GM18511 (cell line): ENCODE results near the gene APIP.
"Not testable (repeated sequence)": the region's sequence is repeated elsewhere in the genome, so short reads cannot be mapped to it uniquely, and the experiment has no call there.

ENCODE experiments used
- ATAC-seq: cut with Tn5 transposase; IDR thresholded peaks from one replicate; pipeline ENCODE4 v1.9.1; 2021; ENCODE audit warnings: mild to moderate bottlenecking, moderate library complexity; ENCODE audit not compliant: unreplicated experiment

APIP gene

DNA sequence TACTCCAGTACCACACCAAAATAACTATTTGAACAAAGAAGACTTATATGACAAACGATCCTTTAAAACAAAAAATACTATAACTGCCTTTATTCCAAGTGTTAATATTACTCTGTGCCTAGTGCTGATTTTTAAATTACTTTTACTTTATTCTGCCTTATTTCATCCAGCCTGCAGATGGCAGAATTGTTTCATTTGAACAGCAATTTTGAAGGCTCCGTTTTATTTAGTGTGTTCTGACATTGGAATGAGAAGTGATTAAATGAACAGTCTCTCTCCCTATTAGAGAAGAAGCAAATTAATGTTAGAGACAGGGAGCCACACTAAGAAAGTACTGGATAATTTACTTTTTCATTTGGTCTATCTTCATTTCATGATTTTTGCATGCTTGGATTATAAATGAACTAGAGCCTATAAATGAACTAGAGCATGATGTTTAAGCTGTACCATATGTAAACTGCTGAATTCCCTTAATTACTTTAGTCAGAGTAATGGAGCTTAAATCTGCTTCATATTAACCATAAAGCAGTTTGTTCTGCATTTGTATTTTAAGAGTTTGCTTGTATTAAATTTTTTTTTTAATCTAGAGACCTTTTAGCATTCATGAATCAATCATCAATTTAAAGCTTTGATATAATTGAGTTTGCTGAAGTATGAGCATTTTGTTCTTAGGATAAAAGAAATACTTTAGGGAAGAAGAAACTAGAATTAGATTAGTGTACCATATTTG is 10.1 kb upstream of the APIP start:
- no peak for ATAC-seq

DNA sequence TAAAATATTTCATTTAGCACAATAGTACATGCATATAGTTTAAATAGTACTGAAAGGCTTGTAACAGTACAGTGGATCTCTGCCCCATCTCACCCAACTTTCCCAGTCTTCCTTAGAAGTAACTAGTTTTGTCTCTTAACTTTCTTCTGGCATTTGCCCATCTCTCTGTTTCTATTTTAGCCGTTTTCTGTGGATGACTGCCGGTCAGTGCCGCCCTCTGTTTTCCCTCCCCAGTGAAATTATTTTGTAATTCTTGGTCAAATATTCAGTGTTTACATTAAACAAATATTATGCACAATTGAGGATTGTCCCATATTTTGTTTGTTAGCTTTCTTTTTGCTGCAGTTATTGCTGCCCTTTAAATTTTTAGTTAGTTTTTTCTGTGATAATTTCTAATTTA is 8.5 kb upstream of the APIP start:
- no peak for ATAC-seq

DNA sequence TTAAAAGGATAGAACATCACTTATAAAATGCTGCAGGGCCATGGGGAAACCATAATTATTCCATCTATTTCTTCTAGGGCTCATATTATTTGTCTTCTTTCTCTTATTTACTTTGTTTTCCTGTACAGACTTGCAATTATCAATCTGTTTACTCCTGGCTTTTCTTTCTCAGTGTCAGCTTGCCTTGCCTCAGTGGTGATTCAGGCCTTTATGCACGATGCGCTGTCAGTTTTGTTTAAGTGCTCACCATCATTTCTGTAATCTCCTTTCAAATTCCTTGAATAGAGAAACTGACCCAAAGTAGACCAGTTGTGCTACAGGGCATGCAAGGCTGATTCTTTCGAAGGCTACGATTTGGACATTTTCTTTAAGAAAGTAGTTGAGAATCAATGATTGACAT is 5.0 kb upstream of the APIP start:
- ATAC-seq = no peak

DNA sequence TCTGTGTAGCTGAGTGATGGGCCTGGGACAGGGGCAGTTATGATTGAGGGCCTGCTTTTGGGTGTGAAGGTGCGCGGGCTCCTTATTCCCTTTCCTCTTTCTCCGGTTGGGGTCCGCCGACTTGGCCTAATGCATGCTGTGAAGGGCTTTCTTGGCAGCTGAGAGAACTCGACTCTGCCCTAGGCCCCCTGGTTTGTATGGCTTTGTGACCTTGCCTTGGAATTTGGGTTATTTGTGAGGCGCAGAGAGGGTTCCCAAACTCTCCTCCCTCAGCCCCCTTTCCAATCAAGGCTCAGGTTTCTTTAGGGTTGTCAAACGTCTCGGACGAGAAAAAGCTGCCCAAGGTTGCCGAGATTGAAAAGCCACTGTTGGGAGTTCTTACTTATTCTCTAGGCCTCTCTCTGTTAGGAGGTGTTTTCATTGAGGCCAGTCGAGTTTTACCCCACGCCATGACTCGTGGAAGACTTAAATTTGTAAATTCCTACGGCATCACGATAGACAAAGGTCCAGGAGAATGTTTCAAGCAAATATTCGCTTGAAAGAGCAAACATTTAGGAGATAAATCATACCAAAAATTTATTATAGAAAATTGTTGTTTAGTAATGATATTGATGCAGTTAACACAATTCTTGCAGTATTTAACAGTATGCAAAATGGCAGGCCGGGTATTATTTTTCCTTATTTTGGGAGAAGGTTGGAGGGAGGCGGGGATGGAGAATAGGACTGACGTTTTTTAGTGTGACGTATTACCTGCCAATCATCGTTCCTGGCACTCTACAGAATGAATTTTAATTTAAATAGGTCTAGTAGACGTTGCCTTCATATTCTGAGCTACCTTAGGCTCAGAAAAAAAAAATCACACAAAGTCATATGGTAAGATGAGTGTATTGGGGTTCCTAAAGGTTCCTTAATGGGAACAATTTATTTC is 928 bp upstream of the APIP start:
- peak; percentile 38 for ATAC-seq

DNA sequence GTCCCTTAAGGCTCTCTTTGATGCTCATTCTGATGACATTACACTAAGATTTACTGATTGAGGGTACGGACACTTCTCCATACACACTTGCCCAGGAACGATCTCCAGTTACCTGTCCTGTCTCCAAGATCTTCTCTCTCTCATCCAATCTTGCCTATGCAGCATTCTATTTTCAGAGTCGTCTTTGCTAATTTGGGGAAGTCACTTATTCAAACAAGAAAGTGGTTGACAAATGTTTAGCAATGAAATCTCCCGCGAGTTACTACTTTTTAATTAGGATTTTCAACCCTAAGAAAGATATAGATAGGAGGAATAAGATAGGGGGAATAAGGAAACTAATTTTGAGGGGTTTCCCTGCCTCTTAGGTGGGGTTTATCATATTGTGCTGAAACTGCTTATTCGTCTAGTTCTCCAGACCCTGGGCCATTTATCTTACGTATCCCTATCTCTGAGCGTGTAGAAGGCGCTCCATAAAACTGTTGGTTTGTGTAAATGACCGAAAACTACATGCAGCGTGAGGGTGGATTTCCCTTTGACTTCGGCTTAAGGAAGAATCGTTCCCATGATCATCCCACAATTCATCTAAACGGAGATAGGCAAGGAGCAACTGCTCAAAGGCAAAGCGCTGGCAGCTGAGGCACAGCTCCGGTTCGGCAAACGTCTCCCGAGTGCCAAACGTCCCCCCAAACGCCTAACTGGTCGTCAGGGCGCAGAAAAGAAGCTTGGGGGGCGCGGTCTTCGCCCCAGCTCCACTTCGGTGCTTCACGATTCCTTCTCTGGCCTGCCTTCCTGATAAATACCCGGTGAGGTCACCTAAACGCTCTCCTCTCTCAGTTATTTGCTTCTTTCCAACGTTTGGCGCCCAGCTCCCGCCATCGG is 804 bp downstream of the APIP start:
- peak; percentile 8 for ATAC-seq

DNA sequence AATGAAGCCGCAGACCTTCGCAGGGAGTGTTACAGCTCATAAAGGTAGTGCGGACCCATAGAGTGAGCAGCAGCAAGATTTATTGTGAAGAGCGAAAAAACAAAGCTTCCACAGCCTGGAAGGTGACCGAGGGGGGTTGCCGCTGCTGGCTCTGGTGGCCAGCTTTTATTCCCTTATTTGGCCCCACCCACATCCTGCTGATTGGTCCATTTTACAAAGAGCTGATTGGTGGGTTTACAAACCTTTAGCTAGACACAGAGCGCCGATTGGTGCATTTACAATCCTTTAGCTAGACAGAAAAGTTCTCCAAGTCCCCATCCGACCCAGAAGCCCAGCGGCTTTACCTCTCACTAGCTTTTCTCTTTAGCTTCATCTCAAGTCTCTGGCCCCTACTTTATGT is 2.6 kb downstream of the APIP start:
- ATAC-seq = not testable (repeated sequence)

DNA sequence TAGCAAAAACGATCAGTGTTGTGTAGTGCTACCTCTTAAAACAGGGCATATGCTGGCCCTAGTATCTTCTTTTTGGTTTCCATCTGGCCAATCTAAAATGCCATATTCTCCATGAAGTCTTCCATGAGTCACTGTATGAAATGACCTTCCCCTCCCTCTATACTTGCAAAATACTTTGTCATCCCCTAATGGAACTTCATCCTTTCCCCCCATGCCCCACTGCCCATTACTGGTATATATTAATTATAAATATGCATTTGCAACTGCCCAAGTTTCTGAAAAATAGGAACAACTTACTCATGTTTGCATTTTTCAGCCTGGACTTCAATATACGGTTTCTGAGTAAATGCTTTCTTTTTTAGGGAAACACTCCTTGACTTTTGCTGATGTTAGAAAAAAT is 4.5 kb downstream of the APIP start:
- no peak for ATAC-seq

DNA sequence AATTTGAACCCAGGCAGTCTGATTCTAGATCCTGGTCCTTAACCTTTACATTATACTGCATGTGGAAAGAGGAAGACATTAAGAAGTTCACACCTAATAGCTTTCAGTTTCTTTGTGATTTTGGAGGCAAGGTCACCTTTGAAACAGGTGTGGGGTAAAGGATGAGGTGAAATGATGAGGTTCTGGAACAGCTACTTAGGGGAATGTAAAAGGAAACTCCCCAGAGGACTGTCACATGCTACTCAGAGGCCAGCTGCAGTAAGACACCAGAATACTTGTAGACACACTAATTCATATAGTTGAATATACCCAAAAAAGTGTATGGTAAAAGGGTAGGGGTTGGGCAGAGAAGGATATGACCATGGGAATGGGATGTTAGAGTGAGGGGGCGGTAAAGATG is 5.4 kb downstream of the APIP start:
- peak; percentile 67 for ATAC-seq

DNA sequence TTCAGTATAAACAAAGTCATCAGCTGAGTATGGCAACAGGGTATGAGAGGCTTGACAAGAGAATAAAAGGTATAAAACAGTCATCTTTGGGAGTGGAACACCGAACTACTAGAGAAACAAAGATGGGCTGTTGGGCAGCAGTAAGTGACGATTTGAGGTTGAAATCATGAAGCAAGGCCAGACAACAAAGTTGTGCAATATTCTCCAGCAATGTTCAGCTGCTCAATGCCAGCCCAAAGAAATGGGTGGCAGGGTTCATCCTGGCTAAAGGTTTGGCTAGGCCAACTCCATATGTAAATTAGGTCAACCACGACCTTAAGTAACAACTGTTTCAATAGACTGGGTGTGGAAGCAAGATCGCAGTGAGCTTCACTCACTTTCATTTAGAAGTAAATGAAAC is 6.2 kb downstream of the APIP start:
- ATAC-seq = no peak

DNA sequence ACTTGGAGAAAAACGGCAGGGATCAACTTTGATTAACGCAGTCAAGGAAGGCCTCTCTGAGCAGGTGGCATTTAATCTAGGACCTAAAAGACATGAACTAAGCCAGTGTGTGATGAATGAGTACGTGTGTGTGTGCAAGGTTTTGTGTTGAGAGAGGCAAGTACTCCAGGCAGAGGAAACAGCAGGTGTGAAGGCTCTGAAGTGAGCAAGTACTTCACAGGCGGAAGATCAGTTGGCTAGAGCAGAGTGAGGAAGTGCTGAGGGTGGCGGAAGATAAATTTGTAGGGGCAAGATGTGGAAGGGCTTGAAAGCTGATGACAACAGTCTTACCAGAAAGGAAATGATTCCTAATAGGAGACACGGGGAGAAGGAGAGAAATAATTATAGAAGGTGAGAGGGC is 6.8 kb downstream of the APIP start:
- no peak for ATAC-seq

DNA sequence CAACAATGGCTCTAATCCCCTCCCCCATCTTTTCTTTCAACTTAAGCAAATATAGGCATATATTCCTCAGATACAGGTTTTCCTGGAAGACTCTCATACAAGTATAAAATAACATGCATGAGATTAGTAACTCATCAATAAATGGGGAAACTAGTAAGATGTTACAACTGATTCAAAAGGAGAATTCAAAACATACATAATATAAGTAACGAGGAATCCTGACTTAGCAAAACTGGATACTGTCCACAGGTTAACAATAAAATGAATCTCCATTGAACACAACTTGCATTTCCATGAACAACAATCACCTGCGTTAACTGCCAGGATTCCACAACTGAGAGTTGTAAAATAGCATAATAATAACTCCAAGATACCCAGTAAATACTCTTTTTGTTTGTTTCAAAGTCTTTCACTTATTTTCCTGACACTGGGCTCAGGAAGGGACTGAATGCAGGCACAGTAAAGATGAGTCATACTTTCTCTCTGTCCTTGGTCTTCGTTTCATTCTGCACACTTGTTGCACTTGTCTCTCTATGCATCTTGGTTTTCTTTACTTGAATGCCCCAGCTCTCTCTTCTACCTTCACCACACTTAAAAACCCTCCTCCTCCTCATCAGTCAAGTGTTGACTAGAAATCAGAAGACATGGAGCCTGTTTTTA is 8.1 kb downstream of the APIP start:
- peak; percentile 67 for ATAC-seq

DNA sequence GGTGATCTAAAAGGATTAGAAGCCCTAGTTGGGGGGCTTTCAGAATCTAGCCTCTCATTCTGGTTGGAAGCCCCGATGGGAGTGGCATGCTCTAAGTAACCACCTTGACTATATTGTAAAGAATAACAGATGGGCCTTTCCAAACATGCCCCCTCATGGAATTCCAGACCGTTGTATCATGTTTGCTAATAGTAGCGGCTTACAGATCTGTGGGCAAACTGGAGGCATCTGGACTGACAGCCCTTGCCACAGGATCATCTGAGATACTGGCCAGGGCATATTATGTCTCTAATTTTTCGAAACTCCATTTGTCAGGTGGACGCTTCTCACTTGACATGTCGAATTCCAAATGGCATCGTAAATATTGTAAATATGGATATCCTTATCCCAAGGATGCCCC is 10.5 kb downstream of the APIP start:
- ATAC-seq = no peak

DNA sequence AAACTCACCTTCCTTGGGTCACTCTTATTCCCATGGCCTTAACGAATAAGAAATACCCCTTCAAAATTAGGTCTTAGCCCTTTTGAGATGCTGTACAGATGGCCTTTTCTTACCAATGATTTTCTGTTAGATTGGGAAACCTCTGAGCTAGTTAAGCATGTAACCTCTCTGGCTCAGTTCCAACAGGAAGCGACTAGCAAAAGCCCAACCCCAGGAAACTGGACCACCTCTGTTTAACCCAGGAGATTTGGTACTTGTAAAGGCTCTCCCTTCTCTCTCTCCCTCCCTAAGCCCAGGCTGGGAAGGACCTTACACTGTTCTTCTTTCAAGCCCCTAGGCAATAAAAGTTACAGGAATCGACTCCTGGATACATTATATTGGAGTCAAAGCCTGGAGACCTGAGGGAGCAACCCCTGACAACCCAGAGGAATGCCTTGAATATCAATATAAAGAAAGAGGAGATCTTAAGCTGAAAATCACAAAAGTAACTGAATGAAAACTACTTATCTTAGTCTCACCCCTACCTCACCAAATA is 11.7 kb downstream of the APIP start:
- ATAC-seq = no peak

DNA sequence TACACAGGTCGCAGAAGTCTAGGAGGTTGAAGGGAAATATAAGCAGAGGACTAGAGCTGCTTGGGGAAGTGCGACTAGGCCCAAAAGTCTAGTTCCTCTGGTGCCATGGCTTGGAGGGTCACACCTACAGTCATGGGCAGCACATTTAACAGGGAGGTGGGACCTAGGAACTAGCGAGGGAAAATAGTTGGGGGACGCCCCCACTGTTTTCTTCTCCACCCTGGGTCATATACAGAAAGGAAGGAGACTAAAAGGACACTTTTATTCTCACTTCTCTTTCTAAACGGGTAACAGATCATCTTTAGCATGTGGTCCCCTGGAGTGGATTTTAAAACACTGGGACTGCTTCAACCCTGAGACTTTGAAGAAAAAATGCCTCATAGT is 16.6 kb downstream of the APIP start:
- no peak for ATAC-seq

DNA sequence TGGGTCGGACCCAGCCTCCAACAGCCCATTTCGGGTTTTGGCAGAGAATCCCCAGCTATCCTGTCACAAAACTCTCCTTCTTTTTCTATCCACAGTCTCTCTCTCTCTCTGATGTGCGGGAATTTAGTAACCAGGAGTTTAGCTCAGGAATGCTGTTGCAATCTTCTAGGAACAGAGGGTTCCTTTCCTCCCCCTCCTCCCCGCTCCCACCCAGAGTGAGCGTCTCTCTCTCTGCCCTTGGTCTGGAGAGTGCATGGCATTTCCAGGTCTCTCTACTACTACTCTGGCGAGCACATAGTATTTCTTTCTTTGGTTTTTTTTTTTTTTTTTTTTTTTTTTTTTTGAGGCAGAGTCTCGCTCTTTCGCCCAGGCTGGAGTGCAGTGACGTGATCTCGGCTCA is 17.7 kb downstream of the APIP start:
- no peak for ATAC-seq

DNA sequence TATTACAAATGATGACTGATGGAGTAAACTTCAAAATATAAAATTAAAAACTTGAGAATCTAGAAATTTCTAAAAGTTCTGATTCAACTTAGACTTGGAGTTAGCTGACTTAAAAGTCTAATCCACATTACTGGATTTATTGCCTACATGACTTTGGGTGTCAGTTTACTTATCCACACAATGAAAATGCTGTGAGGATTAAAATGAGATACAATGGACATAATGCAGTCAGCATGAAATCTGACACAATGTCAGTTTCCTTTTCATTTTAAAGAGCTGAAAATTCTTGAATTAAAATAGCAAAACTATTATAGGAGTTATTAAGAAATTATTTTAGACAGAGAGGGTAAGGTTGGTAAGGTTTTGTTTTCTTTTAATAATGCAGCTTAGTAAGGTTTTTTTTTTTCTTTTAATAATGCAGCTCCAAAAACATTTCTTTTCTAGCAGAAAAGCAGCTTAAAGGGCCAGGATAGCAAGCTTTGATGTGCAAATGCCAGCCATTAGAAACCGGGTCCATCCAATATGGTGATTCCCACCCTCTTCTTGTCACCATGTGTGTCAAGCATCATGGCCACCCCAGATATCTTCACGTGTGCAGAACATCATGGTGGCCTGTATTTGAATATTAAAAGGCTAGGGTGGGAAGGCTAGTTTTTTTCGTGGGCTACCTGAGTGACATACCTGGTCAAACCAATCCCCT is 18.9 kb downstream of the APIP start:
- no peak for ATAC-seq

DNA sequence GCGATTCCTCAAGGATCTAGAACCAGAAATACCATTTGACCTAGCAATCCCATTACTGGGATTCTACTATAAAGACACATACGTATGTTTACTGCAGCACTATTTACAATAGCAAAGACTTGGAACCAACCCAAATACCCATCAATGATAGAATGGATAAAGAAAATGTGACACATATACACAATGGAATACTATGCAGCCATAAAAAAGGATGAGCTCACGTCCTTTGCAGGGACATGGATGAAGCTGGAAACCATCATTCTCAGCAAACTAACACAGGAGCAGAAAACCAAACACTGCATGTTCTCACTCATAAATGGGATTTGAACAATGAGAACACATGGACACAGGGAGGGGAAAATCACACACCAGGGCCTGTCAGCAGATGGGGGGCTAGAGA is 20.0 kb downstream of the APIP start:
- not testable (repeated sequence) for ATAC-seq

DNA sequence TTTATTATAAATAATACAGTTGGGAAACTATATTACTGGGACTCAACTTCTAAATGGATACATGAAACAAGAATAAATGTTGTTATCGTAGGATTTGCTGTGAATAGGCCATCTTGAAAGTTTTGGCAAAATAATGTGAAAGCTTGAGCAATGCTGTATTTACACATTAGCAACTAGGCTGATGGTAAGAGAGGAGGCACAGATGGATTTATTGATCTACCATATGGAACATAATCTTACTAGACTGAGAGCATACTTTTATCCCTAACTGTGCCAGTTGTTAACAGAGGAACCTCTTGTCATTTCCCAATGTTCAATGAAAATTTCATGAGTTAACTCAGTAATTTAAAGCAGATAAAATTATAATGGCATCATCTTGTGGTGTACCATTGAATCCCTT is 22.8 kb downstream of the APIP start:
- ATAC-seq = no peak

DNA sequence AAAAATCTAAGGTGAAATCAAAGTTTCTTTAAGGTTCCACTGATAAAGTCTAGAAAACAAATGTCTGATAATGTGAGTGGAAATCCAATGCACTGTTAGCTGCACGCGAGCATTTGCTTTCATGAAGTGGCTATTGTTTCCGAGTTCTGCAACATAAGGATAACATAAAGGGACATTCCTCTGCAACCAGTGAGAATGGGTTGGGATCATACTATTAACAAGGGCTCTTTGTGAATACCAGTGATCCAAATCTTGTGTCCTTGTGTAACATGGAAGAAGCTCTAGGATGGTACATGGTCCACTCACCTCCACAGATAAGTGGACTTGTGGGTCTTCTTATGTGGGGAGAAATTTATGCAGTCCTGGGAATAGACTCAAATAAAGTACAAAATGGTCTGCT is 24.6 kb downstream of the APIP start:
- ATAC-seq = no peak

DNA sequence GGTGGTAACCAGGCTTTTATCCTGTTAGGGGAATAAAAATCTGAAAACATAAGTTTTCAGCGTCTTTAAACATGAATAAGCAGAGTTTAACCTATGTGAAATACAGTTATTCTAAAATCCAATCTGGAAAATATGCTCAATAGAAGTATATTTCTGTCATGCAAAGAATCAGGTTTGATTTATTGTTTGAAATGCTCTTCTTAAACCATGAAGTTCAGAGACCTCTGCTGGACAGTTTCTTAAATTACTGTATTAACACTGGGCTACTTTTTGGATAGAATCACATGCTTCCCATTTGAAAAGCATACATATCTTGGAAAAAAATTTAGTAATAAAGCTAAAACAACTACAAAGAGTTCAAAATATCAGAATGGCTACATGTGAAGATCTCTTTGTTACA is 25.4 kb downstream of the APIP start:
- no peak for ATAC-seq
